WTC11 (cell line): ENCODE measurements around the gene MRO. TPM values are rescaled to one million over a fixed set of nuclear protein-coding genes. Genes with fewer than 3 reads are reported as not detected.

Source experiments
- ATAC-seq: fragments of 200-7000 bp; cut with Tn5 transposase; 2 replicates; pipeline ENCODE4 v1.10.0; 2021; ENCODE audit warnings: mild to moderate bottlenecking, moderate library complexity
- CTCF ChIA-PET: fragments of 300-600 bp; sonication (Branson Sonifier 250); formaldehyde crosslinking; loops from one replicate; lab custom pipeline; 2021; ENCODE audit warnings: antibody characterized with exemption; lab: Charles Lee
- POLR2A ChIA-PET: fragments of 350-600 bp; sonication (Branson Sonifier 250); formaldehyde crosslinking; loops from one replicate; lab custom pipeline; 2021; ENCODE audit warnings: antibody characterized with exemption; lab: Charles Lee
- DNase-seq: peaks from one replicate; pipeline ENCODE4 v3.0.0; 2021; ENCODE audit warnings: low spot score
- H3K27ac Mint-ChIP-seq: 2 replicates; pipeline ENCODE4 v1.8.0; 2021; ENCODE audit warnings: mixed read lengths
- H3K27me3 Mint-ChIP-seq: 2 replicates; pipeline ENCODE4 v1.8.0; 2021; ENCODE audit warnings: low read depth, mild to moderate bottlenecking, moderate library complexity, mixed read lengths
- H3K36me3 Mint-ChIP-seq: 2 replicates; pipeline ENCODE4 v1.8.0; 2021; ENCODE audit warnings: mixed read lengths
- H3K4me1 Mint-ChIP-seq: 2 replicates; pipeline ENCODE4 v1.8.0; 2022; ENCODE audit warnings: mixed read lengths
- H3K4me3 Mint-ChIP-seq: 2 replicates; pipeline ENCODE4 v1.8.0; 2021; ENCODE audit warnings: mild to moderate bottlenecking, moderate library complexity, mixed read lengths
- H3K9me3 Mint-ChIP-seq: 2 replicates; pipeline ENCODE4 v1.8.0; 2021; ENCODE audit warnings: mixed read lengths
- ATF1 ChIP-seq: sonication (generic); formaldehyde crosslinking; IDR thresholded peaks from 2 replicates; pipeline ENCODE4 v1.8.1; 2023; ENCODE audit warnings: mild to moderate bottlenecking, moderate library complexity, missing genetic modification reagents
- ATF3 ChIP-seq: sonication (generic); formaldehyde crosslinking; conservative IDR thresholded peaks from 2 replicates; pipeline ENCODE4 v1.8.1; 2022; ENCODE audit warnings: mild to moderate bottlenecking, missing genetic modification reagents
- ATF6 ChIP-seq: sonication (generic); formaldehyde crosslinking; IDR thresholded peaks from 2 replicates; pipeline ENCODE4 v1.8.1; 2023; ENCODE audit warnings: mild to moderate bottlenecking, missing genetic modification reagents
- E2F5 ChIP-seq: sonication (generic); formaldehyde crosslinking; IDR thresholded peaks from 2 replicates; pipeline ENCODE4 v1.8.1; 2022; ENCODE audit warnings: mild to moderate bottlenecking, moderate library complexity, missing genetic modification reagents
- ESRRA ChIP-seq: sonication (generic); formaldehyde crosslinking; IDR thresholded peaks from 2 replicates; pipeline ENCODE4 v1.8.1; 2022; ENCODE audit warnings: mild to moderate bottlenecking, missing genetic modification reagents, borderline replicate concordance
- FOXJ3 ChIP-seq: sonication (generic); formaldehyde crosslinking; IDR thresholded peaks from 2 replicates; pipeline ENCODE4 v1.9.0; 2021; ENCODE audit warnings: missing genetic modification reagents, mild to moderate bottlenecking, borderline replicate concordance
- FOXK1 ChIP-seq: sonication (generic); formaldehyde crosslinking; IDR thresholded peaks from 2 replicates; pipeline ENCODE4 v1.8.0; 2022; ENCODE audit warnings: mild to moderate bottlenecking, moderate library complexity, missing genetic modification reagents
- FOXP1 ChIP-seq: sonication (generic); formaldehyde crosslinking; IDR thresholded peaks from 2 replicates; pipeline ENCODE4 v1.8.0; 2022; ENCODE audit warnings: missing genetic modification reagents, mild to moderate bottlenecking, moderate library complexity, borderline replicate concordance
- GABPB1 ChIP-seq: sonication (generic); formaldehyde crosslinking; IDR thresholded peaks from 2 replicates; pipeline ENCODE4 v1.8.1; 2023; ENCODE audit warnings: mild to moderate bottlenecking, missing genetic modification reagents
- KAT7 ChIP-seq: sonication (generic); formaldehyde crosslinking; IDR thresholded peaks from 2 replicates; pipeline ENCODE4 v1.8.1; 2023; ENCODE audit warnings: missing genetic modification reagents, mild to moderate bottlenecking, borderline replicate concordance
- MXD4 ChIP-seq: fragments of 250-450 bp; sonication (Bioruptor Pico); IDR thresholded peaks from 2 replicates; pipeline ENCODE4 v1.8.0; 2021; ENCODE audit warnings: mild to moderate bottlenecking, moderate library complexity, borderline replicate concordance
- NFATC4 ChIP-seq: fragments of 250-450 bp; sonication (Bioruptor Pico); IDR thresholded peaks from 2 replicates; pipeline ENCODE4 v1.9.0; 2021; ENCODE audit warnings: mild to moderate bottlenecking
- NR1H2 ChIP-seq: sonication (generic); formaldehyde crosslinking; IDR thresholded peaks from 2 replicates; pipeline ENCODE4 v1.9.0; 2021; ENCODE audit warnings: mild to moderate bottlenecking, moderate library complexity, missing genetic modification reagents
- SMAD4 ChIP-seq: sonication (generic); formaldehyde crosslinking; IDR thresholded peaks from 2 replicates; pipeline ENCODE4 v1.8.0; 2022; ENCODE audit warnings: mild to moderate bottlenecking, missing genetic modification reagents
- SP1 ChIP-seq: sonication (generic); formaldehyde crosslinking; conservative IDR thresholded peaks from 2 replicates; pipeline ENCODE4 v1.8.1; 2022; ENCODE audit warnings: missing genetic modification reagents
- USF2 ChIP-seq: sonication (generic); formaldehyde crosslinking; IDR thresholded peaks from 2 replicates; pipeline ENCODE4 v1.8.1; 2023; ENCODE audit warnings: mild to moderate bottlenecking, missing genetic modification reagents, moderate library complexity
- ZNF317 ChIP-seq: sonication (generic); formaldehyde crosslinking; IDR thresholded peaks from 2 replicates; pipeline ENCODE4 v1.8.1; 2023; ENCODE audit warnings: low read depth, mild to moderate bottlenecking, moderate library complexity, missing genetic modification reagents, borderline replicate concordance
- total RNA-seq: library from RNA; stranded (reverse); gene quantifications from 3 replicates; pipeline ENCODE4 v1.2.3, GENCODE V29; 2021

MRO gene
- total RNA-seq, 1 experiment from 2014 or later, result 2.1 TPM

DNA sequence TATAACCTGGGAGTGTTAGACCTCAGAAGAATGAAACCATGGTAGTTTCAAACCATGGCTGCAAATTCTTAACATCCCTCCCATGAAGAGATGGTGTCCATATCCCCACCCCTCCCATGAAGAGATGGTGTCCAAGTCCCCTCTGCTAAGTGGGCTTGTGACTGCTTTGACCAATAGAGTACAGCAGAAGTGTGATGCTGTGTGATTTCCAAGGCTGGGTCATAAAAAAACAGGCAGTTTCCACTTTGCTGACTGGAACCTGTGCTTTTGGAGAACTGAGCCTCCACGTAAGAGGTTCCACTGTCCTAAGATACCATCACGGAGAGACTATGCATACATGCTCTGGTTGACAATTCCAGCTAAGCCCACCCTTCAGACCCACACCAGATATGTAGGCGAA, 65.5 kb downstream of the MRO start (continued):
- TF ChIP-seq ATF3 (CRISPR knock-in tag) (no peak), E2F5 (no peak), MXD4 (no peak), ZNF317 (CRISPR knock-in tag) (no peak), ATF1 (no peak), NFATC4 (CRISPR knock-in tag) (no peak), FOXJ3 (CRISPR knock-in tag) (no peak), ESRRA (no peak)

DNA sequence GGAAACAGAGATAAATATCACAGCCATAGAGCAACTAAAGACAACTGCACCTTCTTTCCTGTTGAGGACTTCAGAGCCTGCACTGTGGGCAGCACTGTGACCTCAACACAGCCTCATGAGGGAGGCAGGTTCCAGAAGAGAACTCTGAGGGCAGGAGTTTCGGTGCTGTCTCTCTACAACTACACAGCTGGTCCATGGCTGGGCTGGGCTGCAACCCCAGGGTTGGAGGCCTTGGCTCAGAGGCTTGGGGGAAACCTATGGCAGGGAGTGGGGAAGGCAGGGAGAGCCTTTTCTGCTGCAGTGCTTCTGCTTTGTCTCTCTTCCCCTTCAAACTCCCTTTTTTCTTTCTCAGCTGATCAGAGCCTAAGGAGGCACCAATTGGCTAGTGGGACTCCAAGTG, 66.5 kb downstream of the MRO start:
- POLR2A ChIA-PET, result no interaction called here
- no peak overlapping the region for H3K27ac Mint-ChIP-seq
- no peak for ATAC-seq

GRCh38 chr18:50751947-50752346, 67.9 kb downstream of the MRO start:
- TF ChIP-seq NR1H2 (CRISPR knock-in tag) (no peak), SMAD4 (CRISPR knock-in tag) (no peak), FOXK1 (CRISPR knock-in tag) (no peak)
- Mint-ChIP-seq H3K27me3 (peaks cover 2% of the 10 kb centered on the region; the same call in 1 of the 2 replicates), H3K4me1 (peaks cover 28% of the 10 kb centered on the region), H3K4me3 (no peak overlapping the region), H3K9me3 (peaks cover 29% of the 10 kb centered on the region), H3K36me3 (peaks cover 13% of the 10 kb centered on the region), H3K27ac (no peak overlapping the region)
- POLR2A ChIA-PET, result no interaction called here
- CTCF ChIA-PET, result interaction anchor here (0.6 kb wide), 1 partner anchor 18 kb away, joined by 3 read pairs; no protein-coding TSS in a partner anchor
- ATAC-seq, result no peak
- no peak for DNase-seq

More for the DNA sequence above, 66.5 kb downstream of the MRO start:
- peaks cover 3% of the 10 kb centered on the region for H3K36me3 Mint-ChIP-seq
- peaks cover 2% of the 10 kb centered on the region for H3K27me3 Mint-ChIP-seq
- H3K4me1 Mint-ChIP-seq, result peaks cover 20% of the 10 kb centered on the region
- no peak overlapping the region for H3K4me3 Mint-ChIP-seq
- no peak for TF ChIP-seq FOXP1 (CRISPR knock-in tag)
- TF ChIP-seq SP1 (CRISPR knock-in tag), result no peak
- TF ChIP-seq SMAD4 (CRISPR knock-in tag), result no peak
- no peak for TF ChIP-seq ATF6
- TF ChIP-seq KAT7 (CRISPR knock-in tag), result no peak
- no peak for TF ChIP-seq FOXJ3 (CRISPR knock-in tag)
- peaks cover 19% of the 10 kb centered on the region for H3K9me3 Mint-ChIP-seq
- CTCF ChIA-PET, result no interaction called here
- DNase-seq, result no peak

- TF ChIP-seq USF2 (CRISPR knock-in tag), result peak; percentile 54
- no peak for TF ChIP-seq GABPB1 (CRISPR knock-in tag)
- Mint-ChIP-seq H3K27me3 (peaks cover 2% of the 10 kb centered on the region; the same call in 1 of the 2 replicates), H3K9me3 (peaks cover 32% of the 10 kb centered on the region), H3K36me3 (peaks cover 13% of the 10 kb centered on the region), H3K27ac (no peak overlapping the region), H3K4me1 (peaks cover 28% of the 10 kb centered on the region), H3K4me3 (no peak overlapping the region)
- POLR2A ChIA-PET, result no interaction called here
- no peak for ATAC-seq
- CTCF ChIA-PET, result interaction anchor here (0.6 kb wide), 1 partner anchor 18 kb away, joined by 3 read pairs; no protein-coding TSS in a partner anchor
- no peak for DNase-seq
Measured at GRCh38 chr18:50751490-50751889, 68.3 kb downstream of the MRO start.
